ENCODE data around the gene WDFY3.
A peak's percentile ranks its signal among the peaks of the same experiment; 100 is the strongest.

WDFY3 gene

GRCh38 chr4:84800256-84800655 lies 166.2 kb downstream of the WDFY3 start:
- DNase-seq (ENCODE audit: insufficient read length, low spot score) (no peak), FAIRE-seq (no peak)
- TF ChIP-seq POLR2A (IDR thresholded peaks at IDR 0.05; ENCODE audit: low read depth, low read length), result no peak

- no peak for FAIRE-seq
- TF ChIP-seq POLR2A (IDR thresholded peaks at IDR 0.05; ENCODE audit: low read depth, low read length), result no peak
- DNase-seq (ENCODE audit: insufficient read length, low spot score), result no peak
Measured at GRCh38 chr4:84799318-84799717, 167.2 kb downstream of the WDFY3 start.

GRCh38 chr4:84796394-84796793 lies 170.1 kb downstream of the WDFY3 start:
- no peak for FAIRE-seq
- no peak for DNase-seq (ENCODE audit: insufficient read length, low spot score)
- no peak for TF ChIP-seq POLR2A (IDR thresholded peaks at IDR 0.05; ENCODE audit: low read depth, low read length)

GRCh38 chr4:84792366-84793301 lies 173.9 kb downstream of the WDFY3 start:
- DNase-seq (ENCODE audit: insufficient read length, low spot score), result no peak
- FAIRE-seq, result peak; percentile 55

GRCh38 chr4:84790769-84791565 lies 175.5 kb downstream of the WDFY3 start:
- TF ChIP-seq POLR2A (IDR thresholded peaks at IDR 0.05; ENCODE audit: low read depth, low read length), result no peak
- FAIRE-seq (no peak), DNase-seq (ENCODE audit: insufficient read length, low spot score) (no peak)

More at GRCh38 chr4:84792366-84793301, 173.9 kb downstream of the WDFY3 start:
- no peak for TF ChIP-seq POLR2A (IDR thresholded peaks at IDR 0.05; ENCODE audit: low read depth, low read length)

GRCh38 chr4:84786478-84786877 lies 180.0 kb downstream of the WDFY3 start:
- no peak for TF ChIP-seq POLR2A (IDR thresholded peaks at IDR 0.05; ENCODE audit: low read depth, low read length)
- FAIRE-seq (no peak), DNase-seq (ENCODE audit: insufficient read length, low spot score) (no peak)

- no peak for TF ChIP-seq POLR2A (IDR thresholded peaks at IDR 0.05; ENCODE audit: low read depth, low read length)
- DNase-seq (ENCODE audit: insufficient read length, low spot score) (no peak), FAIRE-seq (no peak)
Measured at GRCh38 chr4:84782517-84782916, 184.0 kb downstream of the WDFY3 start.

GRCh38 chr4:84780719-84781118 lies 185.8 kb downstream of the WDFY3 start:
- DNase-seq (ENCODE audit: insufficient read length, low spot score), result no peak
- FAIRE-seq, result no peak
- no peak for TF ChIP-seq POLR2A (IDR thresholded peaks at IDR 0.05; ENCODE audit: low read depth, low read length)

GRCh38 chr4:84778041-84778440 lies 188.4 kb downstream of the WDFY3 start:
- TF ChIP-seq POLR2A (IDR thresholded peaks at IDR 0.05; ENCODE audit: low read depth, low read length), result no peak
- no peak for FAIRE-seq
- DNase-seq (ENCODE audit: insufficient read length, low spot score), result no peak

GRCh38 chr4:84767168-84767567 lies 199.3 kb downstream of the WDFY3 start:
- FAIRE-seq, result no peak
- DNase-seq (ENCODE audit: insufficient read length, low spot score), result no peak
- TF ChIP-seq POLR2A (IDR thresholded peaks at IDR 0.05; ENCODE audit: low read depth, low read length), result no peak

- FAIRE-seq (no peak), DNase-seq (ENCODE audit: insufficient read length, low spot score) (no peak)
- no peak for TF ChIP-seq POLR2A (IDR thresholded peaks at IDR 0.05; ENCODE audit: low read depth, low read length)
Measured at GRCh38 chr4:84753321-84753972, 213.0 kb downstream of the WDFY3 start.

GRCh38 chr4:84751707-84752106 lies 214.8 kb downstream of the WDFY3 start:
- FAIRE-seq (no peak), DNase-seq (ENCODE audit: insufficient read length, low spot score) (no peak)
- TF ChIP-seq POLR2A (IDR thresholded peaks at IDR 0.05; ENCODE audit: low read depth, low read length), result no peak

GRCh38 chr4:84750960-84751283 lies 215.6 kb downstream of the WDFY3 start:
- TF ChIP-seq POLR2A (IDR thresholded peaks at IDR 0.05; ENCODE audit: low read depth, low read length), result no peak
- FAIRE-seq (no peak), DNase-seq (ENCODE audit: insufficient read length, low spot score) (no peak)

All from H54 (cell line).